Measurements from ENCODE around the gene IL27RA.
A peak's percentile ranks its signal among the peaks of the same experiment; 100 is the strongest.
"Not testable (repeated sequence)": the region's sequence is repeated elsewhere in the genome, so short reads cannot be mapped to it uniquely, and the experiment has no call there.

The IL27RA gene

DNA sequence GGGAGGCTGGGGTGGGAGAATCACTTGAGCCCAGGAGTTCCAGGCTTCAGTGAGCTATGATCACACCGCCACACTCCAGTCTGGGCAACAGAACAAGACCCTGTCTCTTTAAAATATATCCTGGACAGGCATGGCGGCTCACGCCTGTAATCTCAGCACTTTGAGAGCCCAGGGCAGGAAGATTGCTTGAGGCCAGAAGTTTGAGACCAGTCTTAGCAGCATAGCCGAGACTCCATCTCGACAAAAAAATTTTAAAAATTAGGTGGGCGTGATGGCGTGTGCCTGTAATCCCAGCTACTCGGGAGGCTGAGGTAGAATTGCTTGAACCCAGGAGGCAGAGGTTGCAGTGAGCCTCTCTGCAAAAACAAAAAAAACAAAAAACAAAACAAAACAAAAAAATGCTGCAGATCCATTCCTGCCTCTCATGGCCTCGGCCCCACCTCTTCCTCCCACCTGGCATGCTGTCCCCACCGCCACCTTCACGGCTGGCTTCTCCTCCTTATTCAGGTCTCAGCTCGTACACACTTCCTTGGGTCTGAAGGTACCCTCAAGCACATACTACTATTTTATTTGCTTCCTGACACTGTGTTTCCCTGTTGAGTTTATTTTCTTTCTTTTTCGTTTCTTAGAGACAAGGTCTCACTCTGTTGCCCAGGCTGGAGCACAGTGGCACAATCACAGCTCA lies 30.7 kb upstream of the IL27RA start:
- no peak for DNase-seq

DNA sequence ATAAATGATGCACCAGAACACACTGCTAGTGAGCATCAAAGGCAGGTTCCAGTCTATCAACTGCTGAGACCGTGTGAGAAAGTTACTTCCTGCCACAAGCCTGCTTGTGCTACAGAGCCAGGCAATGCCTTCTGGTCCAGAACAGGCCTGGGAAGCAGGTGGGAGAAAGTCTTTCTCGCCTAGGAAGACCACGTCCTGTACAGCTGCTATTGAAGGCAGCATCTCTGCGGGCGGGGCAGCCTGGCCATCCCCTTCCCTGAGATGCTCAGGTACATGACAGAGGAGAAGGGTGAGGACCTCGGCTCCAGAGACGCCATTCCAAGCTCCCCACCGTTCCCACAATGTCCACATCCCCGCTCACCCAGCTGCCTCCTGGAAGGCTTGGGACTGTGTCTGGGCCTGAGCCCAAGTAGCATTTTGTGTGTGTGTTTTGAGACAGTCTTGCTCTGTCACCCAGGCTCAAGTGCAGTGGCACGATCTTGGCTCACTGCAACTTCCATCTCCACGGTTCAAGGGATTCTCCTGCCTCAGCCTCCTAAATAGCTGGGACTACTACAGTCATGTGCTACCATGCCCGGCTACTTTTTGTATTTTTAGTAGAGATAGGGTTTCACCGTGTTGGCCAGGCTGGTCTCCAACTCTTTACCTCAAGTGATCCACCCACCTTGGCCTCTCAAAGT lies 28.9 kb upstream of the IL27RA start:
- no peak for DNase-seq

DNA sequence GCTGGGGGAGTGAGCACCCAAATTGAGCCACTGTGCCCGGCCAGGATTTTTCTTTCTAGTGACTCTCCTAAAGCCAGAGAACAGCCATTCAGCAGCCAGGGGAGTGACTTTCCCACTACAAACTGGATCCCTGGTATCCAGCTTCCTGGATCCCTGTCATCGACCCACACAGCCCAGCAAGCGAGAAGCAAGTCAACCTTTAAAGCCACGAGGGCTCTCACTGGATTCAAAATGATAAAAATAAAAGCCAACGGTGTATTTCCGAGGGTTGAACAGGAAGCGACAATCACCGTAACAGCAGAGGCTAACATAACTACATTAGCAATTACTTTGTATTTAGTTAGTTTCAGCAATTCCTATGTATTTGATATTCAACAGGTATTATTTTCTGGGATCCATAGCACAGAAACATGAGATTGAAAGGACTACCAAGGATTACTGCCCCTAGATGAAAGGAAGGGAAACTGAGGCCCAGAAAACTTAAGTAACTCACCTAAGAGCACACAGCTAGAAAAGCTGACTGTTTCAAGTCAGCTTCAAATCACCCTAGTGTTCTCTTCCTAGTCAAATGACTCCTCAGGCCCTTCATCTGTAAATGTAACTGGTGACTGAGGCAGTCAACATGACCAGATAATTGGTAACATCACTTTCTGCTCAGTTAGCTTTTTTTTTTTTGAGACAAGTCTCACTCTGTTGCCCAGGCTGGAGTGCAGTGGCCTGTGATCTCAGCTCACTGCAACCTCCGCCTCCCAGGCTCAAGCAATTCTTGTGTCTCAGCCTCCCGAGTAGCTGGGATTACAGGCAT lies 28.1 kb upstream of the IL27RA start:
- no peak for DNase-seq

DNA sequence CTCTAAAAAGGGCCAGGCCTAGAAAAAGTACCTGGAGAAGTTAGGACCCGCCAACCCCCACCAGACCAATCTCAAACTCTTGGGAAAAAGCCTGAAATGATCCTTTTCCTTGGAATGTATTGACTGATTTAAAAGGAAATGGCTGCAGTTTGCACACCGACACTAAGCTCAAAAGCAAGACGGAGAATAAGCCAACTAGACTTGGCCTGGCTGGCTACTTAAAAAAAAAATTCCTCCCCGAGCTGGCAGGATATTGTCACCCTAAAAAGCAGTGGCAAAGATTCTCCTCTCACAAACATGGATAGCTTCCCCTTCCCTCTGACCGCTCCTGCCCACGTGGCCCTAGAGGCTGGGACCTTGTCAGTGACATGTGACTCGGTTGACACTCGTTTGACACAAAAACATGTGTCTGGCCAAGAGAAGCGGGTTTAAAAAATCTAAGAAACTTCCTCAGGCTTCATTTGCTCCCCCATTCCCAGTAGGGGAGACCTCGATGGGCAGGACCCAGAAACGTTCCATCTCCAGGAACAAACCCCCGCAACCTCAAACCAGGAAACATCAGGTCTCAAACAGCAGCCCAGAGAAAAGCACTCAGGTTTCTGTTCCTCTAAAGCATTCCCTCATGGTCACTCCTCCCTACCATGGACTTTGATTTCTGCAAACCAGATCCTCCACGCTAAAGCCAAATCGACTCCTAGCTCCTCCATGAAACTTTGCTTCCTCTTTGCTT lies 26.8 kb upstream of the IL27RA start:
- DNase-seq = peak; percentile 43

DNA sequence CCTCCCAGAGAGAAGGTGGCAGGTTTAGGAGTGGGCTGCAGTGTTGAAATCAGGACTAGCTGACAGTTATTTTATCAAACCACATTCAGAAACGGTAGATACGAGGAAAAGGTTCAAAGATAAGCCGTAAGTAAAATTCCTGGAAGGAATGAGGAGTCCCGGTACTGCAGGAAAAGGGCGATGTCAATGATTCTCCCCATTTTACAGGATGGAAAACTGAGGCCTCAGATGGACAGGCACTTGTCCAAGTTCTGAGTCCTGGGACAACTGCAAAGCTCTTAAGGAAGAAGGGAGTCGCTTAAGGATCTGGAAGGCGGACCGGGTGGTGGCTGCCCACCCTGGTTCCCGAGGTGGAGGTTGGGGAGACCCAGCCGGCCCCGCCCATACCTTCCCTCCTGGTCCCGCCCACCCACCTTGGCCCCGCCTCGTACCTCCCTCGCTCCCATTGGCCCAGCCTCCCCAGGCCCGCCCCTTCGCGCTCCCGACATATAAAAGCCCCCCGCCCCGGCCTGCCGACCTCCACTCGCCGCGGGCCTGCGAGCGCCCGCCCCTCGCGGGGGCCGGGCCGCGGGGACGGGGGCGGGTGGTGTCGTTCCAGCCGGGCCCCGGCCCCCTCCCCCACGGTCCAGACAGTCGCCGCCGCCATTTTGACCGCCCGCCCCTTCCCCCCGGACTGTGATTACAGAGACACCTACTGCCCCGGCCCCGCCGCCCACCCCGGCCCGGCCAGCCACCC lies 26.0 kb upstream of the IL27RA start:
- peak; percentile 93 for DNase-seq

DNA sequence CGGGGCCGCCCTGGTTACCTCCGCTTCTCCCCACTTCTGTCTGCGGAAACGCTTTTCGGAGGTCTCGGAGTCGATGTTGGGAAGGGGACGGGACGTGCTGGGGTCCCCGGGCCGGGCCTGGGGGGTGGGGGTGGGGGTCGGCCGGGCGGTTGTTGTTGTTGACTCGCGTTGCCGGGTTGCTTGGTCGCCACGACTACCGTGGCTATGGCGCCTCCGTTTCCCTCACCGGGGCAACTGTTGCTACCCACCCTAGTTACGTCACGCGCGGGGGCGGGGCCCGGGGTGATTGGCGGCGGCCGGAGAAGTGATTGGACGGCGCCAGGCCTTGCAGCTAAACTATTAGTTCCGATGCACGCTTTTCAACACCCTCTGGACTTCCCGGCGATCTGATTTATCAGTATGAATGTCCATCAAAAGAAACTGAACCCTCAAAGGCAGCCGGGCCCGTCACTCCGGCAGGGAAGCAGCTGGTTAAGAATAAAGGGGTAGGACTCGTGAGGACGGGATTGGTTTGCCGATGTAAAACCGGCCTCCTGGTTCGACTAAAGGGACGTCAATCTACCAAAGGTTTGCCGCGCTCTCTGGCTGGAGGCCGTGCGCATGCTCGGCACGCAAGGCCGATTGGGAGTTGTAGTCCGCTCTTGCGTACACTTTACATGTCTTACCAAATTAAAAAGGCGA lies 25.3 kb upstream of the IL27RA start, which contains the start of gene RFX1:
RFX1 (minus strand) TSS at position 236 of the 681 bp plus-strand sequence. CDS start 12,477 bp downstream, outside the sequence.
- DNase-seq = peak; percentile 100

DNA sequence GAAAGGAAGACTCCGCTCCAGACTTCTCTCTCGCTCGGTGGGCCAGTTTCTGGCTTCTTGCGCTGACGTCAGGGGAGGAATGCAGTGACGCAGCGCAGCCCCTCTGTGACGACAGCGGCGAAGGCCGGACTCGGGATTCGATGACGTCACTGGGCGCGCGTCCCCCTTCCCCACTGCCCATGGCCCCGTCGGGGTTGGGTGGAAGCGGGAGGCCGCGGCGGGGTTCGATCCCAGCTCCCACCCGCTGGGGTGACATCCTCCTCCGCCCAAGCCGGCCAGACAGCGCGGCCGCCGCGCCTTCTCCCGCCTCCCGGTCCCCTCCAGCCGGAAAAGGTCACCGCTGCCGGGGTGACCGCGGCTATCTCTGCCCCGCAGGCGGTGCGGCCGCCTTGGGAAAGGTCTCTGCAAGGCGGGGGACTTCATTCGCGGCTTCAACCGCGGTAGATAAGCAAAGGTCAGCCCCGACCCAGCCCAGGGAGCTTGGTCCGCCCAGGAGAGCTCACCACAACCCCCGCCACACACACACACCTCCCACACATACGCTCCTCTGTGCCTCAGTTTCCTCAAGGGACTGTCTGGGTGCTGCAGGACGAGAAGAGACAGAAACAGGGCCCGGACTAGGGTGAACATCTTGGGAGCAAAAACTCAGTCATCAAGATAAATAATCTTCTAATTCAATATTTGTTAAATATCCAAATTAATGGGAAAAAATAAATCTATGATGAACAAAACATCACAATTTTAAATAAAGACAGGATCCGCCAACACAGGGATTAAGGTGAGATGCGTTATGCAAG lies 24.6 kb upstream of the IL27RA start:
- DNase-seq = no peak

DNA sequence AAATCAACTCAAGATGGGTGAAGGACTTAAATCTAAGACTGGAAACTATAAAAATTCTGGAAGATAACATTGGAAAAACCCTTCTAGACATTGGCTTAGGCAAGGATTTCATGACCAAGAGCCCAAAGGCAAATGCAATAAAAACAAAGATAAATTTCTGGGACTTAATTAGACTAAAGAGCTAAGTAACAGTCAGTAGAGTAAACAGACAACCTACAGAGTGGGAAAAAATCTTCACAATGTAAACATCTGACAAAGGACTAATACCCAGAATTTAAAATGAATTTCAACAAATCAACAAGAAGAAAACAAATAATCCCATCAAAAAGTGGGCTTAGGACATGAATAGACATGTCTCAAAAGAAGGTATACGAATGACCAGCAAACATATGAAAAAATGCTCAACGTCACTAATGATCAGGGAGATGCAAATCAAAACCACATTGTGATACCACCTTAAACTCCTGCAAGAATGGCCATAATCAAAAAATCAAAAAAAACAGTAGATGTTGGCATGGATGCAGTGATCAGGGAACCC lies 19.1 kb upstream of the IL27RA start:
- DNase-seq = no peak

DNA sequence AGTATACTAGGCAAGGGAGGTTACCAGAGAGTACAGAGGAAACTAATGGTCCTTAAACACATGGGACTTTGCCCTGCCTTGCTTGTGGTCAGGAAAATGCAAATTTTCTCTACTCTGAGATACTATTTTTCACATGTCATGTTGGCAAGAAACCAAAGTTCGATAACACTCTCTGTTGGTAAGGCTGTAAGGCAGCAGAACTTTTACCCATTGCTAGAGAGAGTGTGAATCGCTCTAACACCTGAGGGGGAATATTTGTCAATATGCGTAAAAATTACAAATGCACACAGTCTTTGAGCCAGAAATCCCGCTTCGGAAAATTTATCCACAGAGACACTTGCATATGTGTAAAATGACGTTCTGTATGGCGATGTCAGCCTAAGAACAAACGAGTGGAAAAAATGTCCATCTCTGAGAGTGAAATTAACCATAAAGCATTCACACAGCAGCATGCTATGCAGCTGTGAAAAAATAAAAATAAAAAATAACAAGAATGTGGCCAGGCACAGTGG lies 16.0 kb upstream of the IL27RA start:
- DNase-seq = no peak

DNA sequence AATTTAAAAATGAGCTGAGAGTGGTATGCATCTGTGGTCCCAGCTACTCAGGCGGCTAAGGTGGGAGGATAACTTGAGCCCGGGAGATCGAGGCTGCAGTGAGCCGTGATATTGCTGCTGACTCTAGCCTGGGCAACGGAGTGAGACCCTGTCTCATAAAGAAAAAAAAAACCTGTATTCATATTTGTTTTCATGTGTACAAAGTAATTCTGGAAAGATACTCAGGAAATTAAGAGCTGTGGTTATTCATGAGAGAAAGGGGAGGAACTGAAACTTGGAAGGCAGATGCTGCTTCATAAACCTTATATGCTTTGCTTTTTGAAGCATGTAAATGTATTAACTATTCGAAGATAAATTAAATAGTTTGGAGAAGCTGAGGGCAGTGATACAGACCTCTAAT lies 12.5 kb upstream of the IL27RA start:
- DNase-seq = no peak

DNA sequence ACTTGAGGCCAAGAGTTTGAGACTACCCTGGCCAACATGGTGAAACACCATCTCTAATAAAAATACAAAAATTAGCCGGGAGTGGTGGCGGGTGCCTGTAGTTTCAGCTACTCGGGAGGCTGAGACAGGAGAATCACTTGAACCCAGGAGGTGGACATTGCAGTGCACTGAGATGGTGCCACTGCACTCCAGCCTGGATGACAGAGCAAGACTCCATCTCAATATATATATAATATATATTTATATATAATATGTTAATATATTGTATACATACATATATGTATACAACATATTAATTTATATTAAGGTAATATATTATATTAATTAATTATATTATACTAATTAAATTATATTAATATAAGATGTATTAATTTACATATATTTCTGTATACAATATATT lies 11.8 kb upstream of the IL27RA start:
- DNase-seq = not testable (repeated sequence)

DNA sequence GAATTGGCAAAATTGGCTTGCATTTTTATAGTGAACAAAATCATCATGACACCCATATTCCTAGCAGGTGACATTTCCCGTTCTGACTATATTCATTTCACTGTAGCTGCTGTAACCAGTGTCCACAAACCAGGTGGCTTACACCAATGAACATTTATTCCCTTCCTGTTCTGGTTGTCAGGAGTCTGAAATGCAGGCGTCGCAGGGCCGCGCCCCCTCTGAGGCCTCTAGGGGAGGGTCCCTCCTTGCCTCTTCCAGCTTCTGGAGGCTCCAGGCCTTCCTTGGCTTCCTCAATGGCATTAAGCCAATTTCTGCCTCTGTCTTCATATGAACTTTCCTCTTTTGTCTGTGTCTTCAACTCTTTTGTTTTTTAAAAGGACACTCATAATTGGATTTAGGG lies 10.1 kb upstream of the IL27RA start:
- DNase-seq = no peak

DNA sequence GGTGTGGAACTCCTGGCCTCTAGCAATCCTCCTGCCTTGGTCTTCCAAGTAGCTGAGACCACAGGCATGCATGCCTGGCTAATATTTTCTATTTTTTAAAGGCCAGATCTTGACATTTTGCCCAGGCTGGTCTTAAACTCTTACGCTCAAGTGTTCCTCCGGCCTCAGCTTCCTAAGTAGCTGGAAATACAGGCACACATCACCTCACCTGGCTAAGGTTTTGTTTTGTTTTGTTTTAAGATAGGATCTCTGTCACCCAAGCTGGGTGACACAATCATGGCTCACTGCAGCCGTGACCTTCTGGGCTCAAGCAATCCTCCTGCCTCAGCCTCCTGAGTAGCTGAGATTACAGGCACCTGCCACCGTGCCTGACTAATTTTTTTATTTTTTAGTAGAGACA lies 9.1 kb upstream of the IL27RA start:
- no peak for DNase-seq

DNA sequence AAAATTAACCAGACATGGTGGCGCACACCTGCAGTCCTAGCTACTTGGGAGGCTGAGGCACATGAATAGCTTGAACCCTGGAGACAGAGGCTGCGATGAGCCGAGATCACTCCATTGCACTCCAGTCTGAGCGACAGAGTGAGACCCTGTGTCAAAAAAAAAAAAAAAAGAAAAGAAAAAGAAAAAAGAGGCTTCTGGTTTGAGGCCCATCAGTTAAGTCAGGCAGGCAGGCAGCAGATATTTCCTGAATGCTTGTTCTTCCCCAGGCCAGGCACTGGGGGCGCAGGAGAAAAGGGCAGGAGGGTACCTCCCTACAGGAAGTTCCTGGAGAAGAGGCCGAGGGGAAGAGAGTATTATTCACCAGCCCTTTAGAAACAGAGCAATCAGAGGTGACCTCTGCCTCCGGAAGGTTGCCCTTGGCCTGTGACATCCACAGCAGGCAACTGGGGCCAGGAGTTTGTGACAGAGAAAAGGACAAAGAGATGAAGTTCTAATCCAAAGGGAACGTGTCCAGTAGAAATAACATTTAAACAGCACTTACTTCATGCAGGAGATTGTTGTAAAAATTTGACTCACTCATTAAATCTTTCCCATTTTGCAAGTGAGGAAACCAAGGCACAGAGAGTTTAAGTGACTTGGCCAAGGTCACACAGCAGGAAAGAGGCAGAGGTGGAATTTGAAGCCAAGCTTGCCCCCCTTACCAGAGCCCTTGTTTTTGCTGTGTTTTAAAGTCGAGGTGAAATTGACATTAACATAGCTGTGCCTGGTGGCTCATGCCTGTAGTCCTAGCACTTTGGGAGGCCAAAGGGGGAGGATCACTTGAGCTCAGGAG lies 7.9 kb upstream of the IL27RA start:
- DNase-seq = peak; percentile 54

DNA sequence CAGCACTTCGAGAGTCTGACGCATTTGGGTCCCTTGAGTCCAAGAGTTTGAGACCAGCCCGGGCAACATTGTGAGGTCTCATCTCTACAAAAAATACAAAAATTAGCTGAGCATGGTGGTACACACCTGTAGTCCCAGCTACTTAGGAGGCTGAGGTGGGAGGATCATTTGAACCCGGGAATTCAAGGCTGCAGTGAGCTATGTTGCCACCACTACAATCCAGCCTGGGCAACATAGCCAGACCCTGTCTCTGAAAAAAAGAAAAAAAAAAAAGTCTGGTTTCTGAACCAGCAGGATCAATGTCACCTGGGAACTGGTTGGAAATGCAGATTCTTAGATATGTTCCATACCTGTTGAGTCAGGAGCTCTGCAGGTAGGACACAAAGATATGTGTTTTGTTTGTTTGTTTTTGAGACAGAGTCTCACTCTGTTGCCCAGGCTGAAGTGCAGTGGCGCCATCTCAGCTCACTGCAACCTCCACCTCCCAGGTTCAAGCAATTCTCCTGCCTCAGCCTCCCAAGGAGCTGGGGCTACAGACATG lies 4.8 kb upstream of the IL27RA start:
- DNase-seq = not testable (repeated sequence)

DNA sequence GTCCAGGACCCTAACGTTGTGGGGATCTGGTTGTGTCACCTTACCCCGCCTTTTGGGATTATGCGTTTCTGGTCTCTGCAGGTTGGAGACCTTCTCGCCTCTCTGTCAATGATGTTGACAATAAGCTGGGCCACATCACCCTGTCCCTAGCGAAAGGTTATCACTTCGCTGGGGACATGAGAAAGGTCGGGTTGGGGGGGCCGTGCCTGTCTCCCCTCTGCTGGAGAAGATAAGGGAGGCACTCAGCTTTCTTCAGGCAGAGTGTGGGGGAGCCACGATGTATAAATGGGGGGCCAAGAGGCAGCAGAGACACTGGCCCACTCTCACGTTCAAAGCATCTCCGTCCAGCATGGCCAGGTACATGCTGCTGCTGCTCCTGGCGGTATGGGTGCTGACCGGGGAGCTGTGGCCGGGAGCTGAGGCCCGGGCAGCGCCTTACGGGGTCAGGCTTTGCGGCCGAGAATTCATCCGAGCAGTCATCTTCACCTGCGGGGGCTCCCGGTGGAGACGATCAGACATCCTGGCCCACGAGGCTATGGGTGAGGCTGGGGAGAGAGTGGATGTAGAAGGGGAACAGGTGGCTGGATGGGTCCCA lies 3.6 kb upstream of the IL27RA start, which contains the start of gene RLN3:
RLN3 (plus strand) TSS at position 293 of the 595 bp plus-strand sequence; CDS start at position 350, 57 bp downstream.
- DNase-seq = no peak

DNA sequence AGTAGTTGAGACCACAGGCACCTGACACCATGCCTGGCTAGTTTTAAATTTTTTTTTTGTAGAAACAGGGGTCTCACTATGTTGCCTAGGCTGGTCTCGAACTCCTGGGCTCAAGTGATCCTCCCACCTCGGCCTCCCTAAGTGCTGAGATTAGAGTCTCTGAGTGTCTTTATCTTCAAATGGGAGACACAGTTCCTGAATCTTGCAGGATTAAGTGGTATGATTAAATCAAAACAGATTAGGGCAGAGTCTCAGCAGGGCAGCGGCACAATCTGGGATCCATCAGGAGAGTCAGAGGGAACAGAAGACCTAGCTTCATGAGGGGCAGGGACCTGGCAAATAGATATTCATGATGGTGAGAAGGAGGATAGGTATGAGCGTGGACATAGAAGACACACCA lies 2.7 kb upstream of the IL27RA start:
- no peak for DNase-seq

DNA sequence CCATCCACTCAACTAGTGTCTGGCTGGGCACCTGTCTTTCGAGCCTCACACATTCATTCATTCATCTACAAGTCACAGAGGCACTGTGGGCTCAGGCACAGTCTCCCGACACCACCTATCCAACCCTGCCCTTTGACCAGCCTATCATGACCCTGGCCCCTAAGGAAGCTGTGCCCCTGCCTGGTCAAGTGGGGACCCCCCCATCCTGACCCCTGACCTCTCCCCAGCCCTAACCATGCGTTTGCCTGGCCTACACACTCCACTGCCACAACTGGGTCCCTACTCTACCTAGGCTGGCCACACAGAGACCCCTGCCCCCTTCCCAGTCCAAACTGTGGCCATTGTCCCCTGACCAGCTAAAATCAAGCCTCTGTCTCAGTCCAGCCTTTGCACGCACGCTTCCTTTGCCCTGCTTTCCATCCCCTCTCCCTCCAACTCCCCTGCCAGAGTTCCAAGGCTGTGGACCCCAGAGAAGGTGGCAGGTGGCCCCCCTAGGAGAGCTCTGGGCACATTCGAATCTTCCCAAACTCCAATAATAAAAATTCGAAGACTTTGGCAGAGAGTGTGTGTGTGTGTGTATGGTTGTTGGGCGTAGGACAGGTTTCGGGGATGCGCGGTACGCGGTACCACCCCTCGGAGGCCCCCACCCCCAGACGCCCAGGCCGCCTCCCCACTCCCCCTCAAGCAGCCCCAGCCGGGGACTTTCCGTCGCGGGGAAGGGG lies 404 bp upstream of the IL27RA start:
- no peak for DNase-seq
